PFSK-1 (cell line): Measurements from ENCODE around the gene NXT1.

Experiments used
- POLR2AphosphoS5 ChIP-seq: IDR thresholded peaks from 2 replicates; pipeline ENCODE4 v1.6.1; 2012; ENCODE audit warnings: low read depth, mild to moderate bottlenecking, control low read depth, low read length, moderate library complexity
- REST ChIP-seq, 2 experiments: IDR thresholded peaks; 2 replicates each; pipeline versions ENCODE4 v1.6.1 to v1.8.0; 2011 to 2012; ENCODE audit warnings: low read depth in 2 of 2, low read length in 2 of 2, control low read depth in 1 of 2, inconsistent platforms in 1 of 2, mild to moderate bottlenecking in 1 of 2, moderate library complexity in 1 of 2; ENCODE audit not compliant: insufficient read depth in 1 of 2
- SIN3A ChIP-seq: IDR thresholded peaks from 2 replicates; pipeline ENCODE4 v1.6.1; 2012; ENCODE audit warnings: mild to moderate bottlenecking, low read length, moderate library complexity, borderline replicate concordance; ENCODE audit not compliant: insufficient read depth
- TAF1 ChIP-seq: IDR thresholded peaks from 2 replicates; pipeline ENCODE4 v1.6.1; 2012; ENCODE audit warnings: low read length, control low read depth, borderline replicate concordance; ENCODE audit not compliant: insufficient read depth

GRCh38 chr20:23379772-23380171 is 29.2 kb downstream of the NXT1 start:
- TF ChIP-seq SIN3A = no peak
- no peak for TF ChIP-seq TAF1
- TF ChIP-seq REST (IDR thresholded peaks at IDR 0.05; ENCODE audit: insufficient read depth in 1 of 2, low read depth in 2 of 2, low read length in 2 of 2) = no peak
- no peak for TF ChIP-seq POLR2AphosphoS5
